GM18858 (cell line): ENCODE measurements around the gene TSFM.
"Not testable (repeated sequence)": the region's sequence is repeated elsewhere in the genome, so short reads cannot be mapped to it uniquely, and the experiment has no call there.

Source experiments
- ATAC-seq: cut with Tn5 transposase; IDR thresholded peaks from one replicate; pipeline ENCODE4 v1.9.1; 2021; ENCODE audit not compliant: unreplicated experiment

TSFM gene

GRCh38 chr12:57762463-57762862 is 20.1 kb upstream of the TSFM start:
- ATAC-seq: no peak

- no peak for ATAC-seq
These were observed 18.5 kb upstream of the TSFM start for GRCh38 chr12:57763881-57764661.

- ATAC-seq: peak; percentile 6
These were observed 18.0 kb upstream of the TSFM start for GRCh38 chr12:57764662-57765002.

- peak; percentile 42 for ATAC-seq
These were observed 17.4 kb upstream of the TSFM start for GRCh38 chr12:57765003-57765697.

- no peak for ATAC-seq
These were observed 16.7 kb upstream of the TSFM start for GRCh38 chr12:57765698-57766463.

GRCh38 chr12:57766464-57767304 is 15.9 kb upstream of the TSFM start, which contains the start of gene CYP27B1:
TSS of gene CYP27B1 (minus strand) at chr12:57767078. CDS start at chr12:57767041, 37 bp downstream.
- ATAC-seq: no peak

GRCh38 chr12:57767305-57767698 is 15.3 kb upstream of the TSFM start:
- no peak for ATAC-seq

GRCh38 chr12:57767876-57768275 is 14.7 kb upstream of the TSFM start:
- ATAC-seq: no peak

GRCh38 chr12:57769594-57769993 is 13.0 kb upstream of the TSFM start:
- ATAC-seq: no peak

- no peak for ATAC-seq
These were observed 11.9 kb upstream of the TSFM start for GRCh38 chr12:57770734-57771133.

GRCh38 chr12:57771236-57771872 is 11.2 kb upstream of the TSFM start:
- peak; percentile 55 for ATAC-seq

- ATAC-seq: peak; percentile 64
These were observed 10.6 kb upstream of the TSFM start, which contains the start of gene METTL1 for GRCh38 chr12:57771873-57772428. TSS of gene METTL1 (minus strand) at chr12:57772105. CDS start at chr12:57772083, 22 bp downstream.

- ATAC-seq: no peak
These were observed 9.9 kb upstream of the TSFM start, which contains the start of gene EEF1AKMT3 for GRCh38 chr12:57772429-57773322. TSS of gene EEF1AKMT3 (plus strand) at chr12:57772614. CDS start at chr12:57772725, 111 bp downstream.

GRCh38 chr12:57774634-57775033 is 8.0 kb upstream of the TSFM start:
- not testable (repeated sequence) for ATAC-seq

GRCh38 chr12:57775044-57775443 is 7.5 kb upstream of the TSFM start:
- no peak for ATAC-seq

- no peak for ATAC-seq
These were observed 6.9 kb upstream of the TSFM start for GRCh38 chr12:57775563-57776246.

GRCh38 chr12:57776247-57776587 is 6.4 kb upstream of the TSFM start:
- no peak for ATAC-seq

GRCh38 chr12:57777367-57777766 is 5.2 kb upstream of the TSFM start:
- ATAC-seq: no peak
